Stomach smooth muscle (tissue), 2 donors: ENCODE measurements around the gene L1CAM.

Experiments used
- H3K27ac ChIP-seq: one replicate; pipeline ENCODE4 v1.7.0; 2013; ENCODE audit warnings: mild to moderate bottlenecking, low read length, inconsistent platforms
- H3K27me3 ChIP-seq, 2 donors: one replicate each; pipeline ENCODE4 v1.7.0; 2013; ENCODE audit warnings: low read length in 2 of 2; ENCODE audit not compliant: insufficient read depth in 2 of 2, control insufficient read depth in 1 of 2
- H3K36me3 ChIP-seq, 2 donors: one replicate each; pipeline ENCODE4 v1.7.0; 2013; ENCODE audit warnings: low read length in 2 of 2; ENCODE audit not compliant: control insufficient read depth in 2 of 2, insufficient read depth in 2 of 2
- H3K4me1 ChIP-seq: one replicate; pipeline ENCODE4 v1.7.0; 2013; ENCODE audit warnings: low read length; ENCODE audit not compliant: control insufficient read depth, insufficient read depth
- H3K4me3 ChIP-seq, 2 donors: one replicate each; pipeline ENCODE4 v1.7.0; 2013; ENCODE audit warnings: low read length in 2 of 2
- H3K9ac ChIP-seq, 2 donors: one replicate each; pipeline ENCODE4 v1.7.0; 2013; ENCODE audit warnings: low read length in 2 of 2, mild to moderate bottlenecking in 1 of 2
- H3K9me3 ChIP-seq, 2 donors: one replicate each; pipeline ENCODE4 v1.7.0; 2013; ENCODE audit warnings: low read length in 2 of 2; ENCODE audit not compliant: control insufficient read depth in 2 of 2
- donor health status: healthy.
- donor health status: Pancreatic carcinoma.

L1CAM gene

GRCh38 chrX:153868576-153869472 is 17.1 kb downstream of the L1CAM start:
- Histone ChIP-seq H3K36me3 (no peaks in the 10 kb centered on the region), H3K9ac (no peak overlapping the region), H3K27me3 (peaks cover 0 to 27% of the 10 kb centered on the region in 2 donors), H3K4me1 (no peaks in the 10 kb centered on the region), H3K9me3 (no peaks in the 10 kb centered on the region), H3K27ac (no peak overlapping the region), H3K4me3 (no peak overlapping the region)

- H3K4me1 ChIP-seq: peaks cover 1% of the 10 kb centered on the region
- H3K36me3 ChIP-seq: no peaks in the 10 kb centered on the region
- H3K4me3 ChIP-seq: no peak overlapping the region
- no peak overlapping the region for H3K27ac ChIP-seq
- no peak overlapping the region for H3K9ac ChIP-seq
- no peaks in the 10 kb centered on the region for H3K9me3 ChIP-seq
- peaks cover 0 to 23% of the 10 kb centered on the region in 2 donors for H3K27me3 ChIP-seq
Measured at GRCh38 chrX:153867671-153868070, 18.3 kb downstream of the L1CAM start.

- no peak overlapping the region for H3K9ac ChIP-seq
- no peaks in the 10 kb centered on the region for H3K9me3 ChIP-seq
- H3K4me1 ChIP-seq: peaks cover 4% of the 10 kb centered on the region
- peaks cover 0 to 21% of the 10 kb centered on the region in 2 donors for H3K27me3 ChIP-seq
- no peak overlapping the region for H3K27ac ChIP-seq
- no peak overlapping the region for H3K4me3 ChIP-seq
- no peaks in the 10 kb centered on the region for H3K36me3 ChIP-seq
Measured at GRCh38 chrX:153867139-153867538, 18.8 kb downstream of the L1CAM start.

GRCh38 chrX:153866302-153867019 is 19.5 kb downstream of the L1CAM start:
- Histone ChIP-seq H3K9me3 (no peaks in the 10 kb centered on the region), H3K9ac (no peak overlapping the region), H3K36me3 (no peaks in the 10 kb centered on the region), H3K27me3 (peaks cover 0 to 19% of the 10 kb centered on the region in 2 donors), H3K4me3 (no peak overlapping the region), H3K27ac (no peak overlapping the region), H3K4me1 (peaks cover 4% of the 10 kb centered on the region)

GRCh38 chrX:153865685-153866084 is 20.3 kb downstream of the L1CAM start:
- Histone ChIP-seq H3K9me3 (no peaks in the 10 kb centered on the region), H3K4me1 (peaks cover 4% of the 10 kb centered on the region), H3K9ac (no peak overlapping the region), H3K4me3 (no peak overlapping the region), H3K27ac (no peak overlapping the region), H3K27me3 (peaks cover 0 to 20% of the 10 kb centered on the region in 2 donors), H3K36me3 (no peaks in the 10 kb centered on the region)

GRCh38 chrX:153865321-153865580 is 20.7 kb downstream of the L1CAM start:
- peaks cover 0 to 17% of the 10 kb centered on the region in 2 donors for H3K27me3 ChIP-seq
- no peak overlapping the region for H3K9ac ChIP-seq
- no peaks in the 10 kb centered on the region for H3K36me3 ChIP-seq

GRCh38 chrX:153864561-153865320 is 21.2 kb downstream of the L1CAM start:
- no peaks in the 10 kb centered on the region for H3K36me3 ChIP-seq
- peaks cover 4% of the 10 kb centered on the region for H3K4me1 ChIP-seq
- H3K27ac ChIP-seq: no peak overlapping the region
- peaks cover 0 to 14% of the 10 kb centered on the region in 2 donors for H3K27me3 ChIP-seq
- H3K9me3 ChIP-seq: no peaks in the 10 kb centered on the region
- no peak overlapping the region for H3K9ac ChIP-seq
- H3K4me3 ChIP-seq: no peak overlapping the region

More at GRCh38 chrX:153865321-153865580, 20.7 kb downstream of the L1CAM start:
- Histone ChIP-seq H3K4me3 (no peak overlapping the region), H3K27ac (no peak overlapping the region), H3K9me3 (no peaks in the 10 kb centered on the region), H3K4me1 (peaks cover 4% of the 10 kb centered on the region)

GRCh38 chrX:153864101-153864500 is 21.9 kb downstream of the L1CAM start:
- no peak overlapping the region for H3K27ac ChIP-seq
- no peak overlapping the region for H3K9ac ChIP-seq
- no peaks in the 10 kb centered on the region for H3K36me3 ChIP-seq
- no peaks in the 10 kb centered on the region for H3K9me3 ChIP-seq
- peaks cover 4% of the 10 kb centered on the region for H3K4me1 ChIP-seq
- no peak overlapping the region for H3K4me3 ChIP-seq
- peaks cover 0 to 13% of the 10 kb centered on the region in 2 donors for H3K27me3 ChIP-seq

GRCh38 chrX:153863251-153863991 is 22.6 kb downstream of the L1CAM start:
- no peaks in the 10 kb centered on the region for H3K36me3 ChIP-seq
- no peak overlapping the region for H3K27ac ChIP-seq
- peaks cover 0 to 12% of the 10 kb centered on the region in 2 donors for H3K27me3 ChIP-seq
- no peaks in the 10 kb centered on the region for H3K9me3 ChIP-seq
- H3K4me3 ChIP-seq: no peak overlapping the region
- no peak overlapping the region for H3K9ac ChIP-seq
- peaks cover 4% of the 10 kb centered on the region for H3K4me1 ChIP-seq
